Cortex of kidney (tissue), 1 donor: ENCODE data around the gene PPP2R2D.
"Not testable (repeated sequence)": the region's sequence is repeated elsewhere in the genome, so short reads cannot be mapped to it uniquely, and the experiment has no call there.

Source experiments
- DNase-seq: peaks from one replicate; lab custom pipeline; 2025; lab: John Stamatoyannopoulos, UW

PPP2R2D gene

GRCh38 chr10:131949041-131949862 is 48.4 kb downstream of the PPP2R2D start:
- DNase-seq = no peak

DNA sequence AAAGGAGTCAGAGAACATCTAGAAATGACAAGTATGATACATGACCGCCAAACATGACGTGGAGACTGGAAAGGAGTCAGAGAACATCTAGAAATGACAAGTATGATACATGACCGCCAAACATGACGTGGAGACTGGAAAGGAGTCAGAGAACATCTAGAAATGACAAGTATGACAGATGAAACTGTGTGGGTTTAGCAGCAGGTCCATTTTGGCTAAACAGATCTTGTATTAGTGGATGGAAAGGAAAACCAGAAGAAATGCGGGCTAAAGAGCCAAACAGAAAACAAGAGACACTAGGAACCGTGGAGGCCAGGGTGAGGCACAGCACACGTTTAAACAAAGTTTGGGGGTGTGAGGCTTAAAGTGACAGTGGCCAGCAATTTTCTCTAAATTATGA is 49.1 kb downstream of the PPP2R2D start:
- not testable (repeated sequence) for DNase-seq

DNA sequence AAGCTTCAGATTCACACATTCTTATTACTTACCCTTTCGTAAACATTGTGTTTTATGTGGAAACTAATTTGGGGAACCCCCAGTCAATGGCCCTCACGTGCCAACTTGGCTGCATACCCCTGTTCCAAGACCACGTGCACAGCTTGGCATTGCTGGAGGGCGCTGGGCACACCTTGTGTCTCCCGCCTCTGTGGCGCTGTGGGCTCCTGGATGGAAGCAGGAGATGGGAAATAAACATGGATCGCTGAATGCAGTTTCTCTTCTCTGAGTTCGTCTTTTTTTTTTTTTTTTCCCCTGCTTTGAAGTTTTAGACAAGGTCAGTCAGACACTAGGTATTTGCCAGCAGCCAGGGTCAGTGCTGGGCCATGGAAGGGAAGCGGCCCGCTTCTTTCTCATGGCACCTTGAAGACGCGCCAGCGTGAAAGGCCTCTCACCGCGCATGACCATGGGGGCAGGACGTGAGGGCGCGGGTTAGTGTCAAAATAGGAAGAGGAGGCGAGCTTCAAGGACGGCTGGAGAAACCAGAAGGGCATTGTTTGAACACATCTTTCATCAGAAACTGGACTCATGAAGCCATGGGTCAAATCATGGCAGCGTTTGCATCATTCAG is 53.7 kb downstream of the PPP2R2D start:
- no peak for DNase-seq

- no peak for DNase-seq
Measured at GRCh38 chr10:131955591-131956340, 55.0 kb downstream of the PPP2R2D start.

DNA sequence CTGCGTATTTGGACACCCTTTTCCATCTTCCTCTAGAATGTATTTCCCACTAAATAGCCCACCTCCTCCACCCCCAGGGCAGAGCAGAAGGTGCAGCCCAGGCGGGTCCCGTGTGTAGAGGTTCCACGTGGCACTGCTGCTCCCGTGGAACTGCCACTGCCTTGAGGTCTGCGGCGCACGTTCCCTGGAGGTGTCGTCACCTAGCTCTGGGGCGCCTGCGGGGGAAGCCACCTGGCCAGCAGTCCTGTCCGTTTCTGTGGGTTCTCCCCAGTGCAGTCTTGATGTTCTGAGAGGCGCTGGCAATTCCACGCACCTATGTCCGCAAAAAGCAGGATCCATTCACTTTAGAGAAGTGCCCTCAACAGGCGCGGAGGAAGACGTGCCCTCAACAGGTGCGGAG is 59.0 kb downstream of the PPP2R2D start:
- DNase-seq = no peak

DNA sequence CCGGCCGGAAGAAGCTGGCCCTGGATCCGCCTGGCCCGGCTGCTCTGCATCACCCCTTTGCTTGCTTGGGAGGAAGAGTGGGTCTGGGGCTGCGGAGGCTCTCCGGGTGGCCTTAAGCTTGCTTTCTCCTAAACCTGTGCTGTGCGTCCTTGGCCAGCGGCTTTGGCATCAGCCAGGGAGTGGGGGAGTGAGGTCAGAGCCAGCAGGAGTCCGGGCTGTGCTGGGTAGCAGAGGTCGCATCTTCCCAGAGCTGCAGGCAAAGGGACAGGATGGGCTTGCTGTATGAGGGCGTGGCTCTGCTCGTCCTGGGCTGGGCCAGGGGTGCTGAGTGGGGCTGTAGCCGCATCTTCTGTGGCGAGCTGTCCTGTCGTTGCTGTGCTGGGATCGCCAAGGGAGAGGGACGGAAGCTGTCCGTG is 59.8 kb downstream of the PPP2R2D start:
- no peak for DNase-seq

GRCh38 chr10:131961047-131961776 is 60.4 kb downstream of the PPP2R2D start:
- DNase-seq = no peak

GRCh38 chr10:131961777-131962662 is 61.2 kb downstream of the PPP2R2D start:
- no peak for DNase-seq

- DNase-seq = no peak
Measured at GRCh38 chr10:131963350-131963749, 62.5 kb downstream of the PPP2R2D start.

DNA sequence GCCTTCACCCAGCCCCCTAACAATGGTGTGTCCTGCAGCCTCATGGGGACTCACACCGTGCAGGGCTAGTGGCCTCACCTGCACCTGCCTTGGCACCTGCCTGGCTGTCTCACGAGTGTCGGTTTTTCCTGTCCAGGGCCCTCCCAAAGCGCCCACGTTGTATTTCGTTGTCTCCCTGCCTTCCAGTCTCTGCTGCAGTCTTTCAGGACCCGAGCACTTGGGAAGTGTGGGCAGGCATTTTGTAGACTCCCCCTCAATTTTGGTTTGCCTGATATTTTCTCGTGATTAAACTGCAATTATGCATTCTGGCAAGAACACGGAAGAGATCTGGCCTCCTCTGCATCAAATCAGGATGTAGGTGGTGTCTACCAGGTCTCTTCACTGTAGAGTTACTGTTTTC is 63.0 kb downstream of the PPP2R2D start:
- no peak for DNase-seq

- no peak for DNase-seq
Measured at GRCh38 chr10:131964298-131964697, 63.5 kb downstream of the PPP2R2D start.

GRCh38 chr10:131968949-131969348 is 68.1 kb downstream of the PPP2R2D start:
- no peak for DNase-seq

GRCh38 chr10:131970946-131971345 is 70.1 kb downstream of the PPP2R2D start:
- no peak for DNase-seq

DNA sequence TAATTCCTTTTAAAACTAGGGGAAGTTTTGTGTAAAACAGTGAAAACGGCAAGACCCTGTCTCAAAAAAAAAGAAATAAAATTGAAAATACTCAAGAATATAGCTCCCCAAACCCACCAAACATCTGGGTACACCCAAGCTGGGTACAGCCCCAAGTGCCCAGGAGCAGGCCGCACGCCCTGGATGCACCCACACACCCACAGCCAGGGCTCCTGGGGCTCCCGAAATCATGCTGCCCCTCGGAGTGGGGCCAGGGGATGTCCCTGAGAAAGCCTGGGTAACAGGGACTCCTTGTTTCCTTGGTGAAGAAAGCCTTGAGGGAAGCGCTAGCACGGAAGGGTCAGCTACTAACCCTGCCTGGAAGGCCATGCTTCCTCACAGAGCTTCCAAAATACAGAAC is 70.8 kb downstream of the PPP2R2D start:
- no peak for DNase-seq

DNA sequence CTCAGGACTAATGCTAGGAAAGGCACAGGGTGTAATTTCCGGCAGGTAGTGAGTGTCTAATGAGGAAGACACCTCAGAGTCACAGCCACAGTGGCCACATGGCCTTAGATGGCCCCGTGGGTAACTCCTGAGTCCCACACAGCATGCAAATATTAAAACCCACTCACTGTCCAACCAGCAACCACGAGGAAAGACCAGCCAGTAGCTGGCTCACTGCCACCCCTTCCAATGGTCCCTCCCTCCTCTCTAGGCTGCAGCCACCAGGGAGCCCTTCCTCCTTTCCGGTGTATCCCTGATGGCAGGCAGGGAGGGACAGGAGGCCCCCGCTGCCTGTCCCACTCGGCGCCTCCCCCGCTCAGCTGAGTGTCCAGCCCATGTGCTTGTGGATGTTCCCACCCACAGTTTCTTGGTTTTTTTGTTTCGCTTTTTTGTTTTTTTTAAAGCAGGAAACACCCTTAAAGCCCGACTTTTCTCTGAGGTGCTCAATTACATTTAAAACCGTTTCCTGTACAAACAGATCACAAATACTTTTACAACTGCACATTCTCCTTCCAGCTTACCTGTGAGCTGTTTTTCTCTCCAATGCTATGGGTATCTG is 71.8 kb downstream of the PPP2R2D start:
- no peak for DNase-seq

DNA sequence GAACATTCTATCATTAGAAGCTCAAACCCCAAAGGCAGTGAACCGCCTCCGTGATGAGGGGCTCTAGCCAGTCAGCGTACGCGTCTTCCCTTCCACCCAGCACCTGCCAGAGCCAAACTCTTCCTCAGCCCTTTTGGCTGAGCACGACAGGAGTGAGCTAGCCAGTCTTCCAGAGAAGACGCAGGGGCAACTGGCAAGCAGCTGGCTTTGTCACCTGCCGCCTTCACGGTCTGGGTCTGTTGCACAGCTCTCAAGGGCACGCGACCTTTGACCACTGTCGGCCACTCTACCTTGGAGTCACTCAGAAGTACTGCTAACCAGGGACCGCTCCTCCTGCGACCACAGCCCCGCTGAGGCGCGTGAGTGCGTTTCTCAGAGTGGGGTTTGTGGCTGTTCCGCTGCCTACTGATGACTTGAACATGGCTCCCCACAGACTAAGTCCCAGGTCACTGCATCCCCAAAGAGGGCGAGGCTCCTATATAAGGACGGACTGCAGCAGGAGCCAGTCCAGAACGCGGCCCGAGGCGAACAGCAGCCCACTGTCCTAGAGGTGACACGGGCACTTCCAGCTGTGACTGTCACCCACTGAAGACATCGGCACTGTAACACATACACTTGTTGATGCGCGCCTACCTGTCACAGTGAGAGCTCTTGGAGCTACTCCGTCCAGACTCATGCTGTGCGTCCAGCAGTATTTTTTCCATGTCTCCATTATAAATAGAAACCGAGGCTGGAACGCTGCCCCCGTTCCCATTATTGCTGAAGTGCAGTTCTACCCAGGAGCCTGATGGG is 72.5 kb downstream of the PPP2R2D start:
- no peak for DNase-seq

GRCh38 chr10:131974034-131974817 is 73.4 kb downstream of the PPP2R2D start:
- DNase-seq = no peak

DNA sequence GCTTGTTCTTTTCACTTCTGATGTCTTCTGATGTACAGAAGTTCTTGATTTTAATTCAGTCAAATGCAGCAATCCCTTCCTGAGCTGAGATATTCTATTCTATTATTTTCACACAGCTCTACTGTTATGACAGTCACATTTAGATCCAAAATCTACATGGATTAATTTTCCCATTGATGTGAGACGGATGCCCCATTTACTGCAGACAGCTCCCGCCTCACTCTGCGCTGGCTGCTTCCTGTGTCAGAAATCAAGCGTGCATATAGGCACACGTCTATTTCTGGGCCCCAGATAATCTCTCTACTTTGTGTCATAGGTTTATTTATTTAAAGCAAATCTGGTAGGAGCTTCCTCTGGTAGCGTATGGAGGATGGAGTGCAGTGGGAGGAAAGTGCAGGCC is 74.2 kb downstream of the PPP2R2D start:
- no peak for DNase-seq

DNA sequence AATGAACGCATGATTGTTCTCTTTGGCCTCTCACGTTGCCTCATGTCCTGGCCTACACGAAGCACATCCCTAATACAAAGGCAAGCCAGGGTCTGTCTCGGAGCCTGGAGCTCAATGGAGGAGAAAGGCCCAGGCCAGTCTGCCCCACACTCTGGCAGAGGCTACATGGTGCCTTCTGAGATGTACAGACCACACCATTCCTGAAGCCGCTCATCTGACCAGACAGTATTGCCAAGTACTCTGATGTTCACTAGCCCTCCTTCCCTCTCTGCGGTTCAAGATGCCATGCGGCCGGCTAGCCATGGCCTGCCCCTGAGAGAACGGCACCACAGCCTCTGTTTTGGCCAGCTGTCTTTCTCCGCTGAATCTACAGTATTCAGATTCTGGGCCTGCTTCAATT is 75.0 kb downstream of the PPP2R2D start:
- no peak for DNase-seq
